ENCODE data around the gene LTF. TPM values are rescaled to one million over a fixed set of nuclear protein-coding genes. Genes with fewer than 3 reads are reported as not detected.

LTF gene
- total RNA-seq, 1 experiment from 2014 or later = not detected

DNA sequence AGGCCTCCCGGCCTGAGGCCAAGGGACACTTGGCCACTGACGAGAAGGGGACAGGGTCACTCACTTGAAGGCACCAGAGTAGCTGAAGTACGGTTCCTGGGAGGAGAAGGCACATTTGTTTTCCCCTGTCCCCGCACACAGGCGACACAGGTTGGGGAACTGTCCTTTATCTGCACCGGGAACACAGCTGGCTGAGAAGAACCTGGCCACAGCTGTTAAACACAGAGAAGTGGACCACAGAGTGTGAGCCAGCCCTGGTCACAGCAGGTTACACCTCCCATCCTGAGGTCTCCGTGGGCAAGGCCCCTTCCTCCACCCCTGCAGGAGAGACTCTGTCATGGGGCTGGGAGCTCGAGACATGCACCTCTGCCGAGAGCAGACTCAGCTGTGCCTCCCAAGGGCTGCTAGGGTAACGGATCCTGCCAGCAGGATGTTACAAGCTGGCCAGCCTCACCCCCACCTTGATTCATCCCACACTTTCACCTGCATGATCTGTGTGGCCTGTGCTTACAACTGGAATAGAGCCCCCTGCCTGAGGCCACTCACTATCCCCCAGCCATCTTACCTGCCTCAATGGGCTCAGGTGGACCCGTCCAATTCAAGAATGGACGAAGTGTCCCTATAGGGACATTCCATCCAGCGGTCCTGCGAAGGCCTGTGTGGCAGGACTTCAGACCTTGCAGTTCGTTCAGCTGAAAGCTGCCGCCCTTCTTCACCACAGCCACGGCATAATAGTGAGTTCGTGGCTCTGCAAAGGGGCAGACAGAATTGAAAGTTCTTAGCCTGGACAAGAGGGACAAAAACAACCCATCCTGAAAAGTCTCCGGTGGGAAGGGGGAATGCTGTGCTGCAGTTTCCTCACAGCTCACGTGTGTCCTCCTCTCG, 9.2 kb downstream of the LTF start (continued):
- no peak for TF ChIP-seq ZBTB33 (IDR thresholded peaks at IDR 0.05; ENCODE audit: extremely low read depth, insufficient replicate concordance, low read length)
- TF ChIP-seq CEBPB (IDR thresholded peaks at IDR 0.05; ENCODE audit: low read depth) = no peak
- TF ChIP-seq EGR1 (IDR thresholded peaks at IDR 0.05; ENCODE audit: low read depth) = no peak
- TF ChIP-seq EZH2 (IDR thresholded peaks at IDR 0.05) = no peak
- no peak for TF ChIP-seq JUND (IDR thresholded peaks at IDR 0.05)
- TF ChIP-seq EZH2phosphoT487 (IDR thresholded peaks at IDR 0.05; ENCODE audit: borderline replicate concordance) = no peak
- TF ChIP-seq FOSL1 (IDR thresholded peaks at IDR 0.05; ENCODE audit: low read depth) = no peak
- TF ChIP-seq SP1 (IDR thresholded peaks at IDR 0.05; ENCODE audit: low read depth) = no peak
- no peak for TF ChIP-seq SRF (IDR thresholded peaks at IDR 0.05; ENCODE audit: low read depth)
- no peak for TF ChIP-seq ELF1 (IDR thresholded peaks at IDR 0.05; ENCODE audit: borderline replicate concordance, low read depth)

GRCh38 chr3:46454606-46455005, 10.1 kb downstream of the LTF start:
- H3K27ac ChIP-seq (ENCODE audit: low read depth, low read length) = no peak overlapping the region
- H3K9ac ChIP-seq (ENCODE audit: low read length) = no peak overlapping the region
- H3K9me3 ChIP-seq (ENCODE audit: control insufficient read depth in 1 of 2, insufficient read depth in 1 of 2, low read depth in 1 of 2, low read length in 2 of 2) = no peaks in the 10 kb centered on the region
- RAD21 ChIA-PET (ENCODE audit: low non-redundant PET in 1 of 2, low total read pairs in 2 of 2, uncharacterized antibody in 2 of 2, unreplicated experiment in 2 of 2) = no interaction called here
- H3K9me2 ChIP-seq (ENCODE audit: insufficient read depth) = no peaks in the 10 kb centered on the region
- no peak overlapping the region for H2AFZ ChIP-seq (ENCODE audit: low read depth, low read length, poor library complexity, severe bottlenecking)
- CTCF ChIA-PET = interaction anchor here (1.5 kb wide), 1 partner anchor 34 kb away, joined by 4 read pairs; no protein-coding TSS in a partner anchor
- no peaks in the 10 kb centered on the region for H3K36me3 ChIP-seq (ENCODE audit: control insufficient read depth in 1 of 2, insufficient read depth in 2 of 2, low read length in 2 of 2)
- H3K4me1 ChIP-seq (ENCODE audit: control insufficient read depth in 1 of 2, insufficient read depth in 2 of 2, low read length in 2 of 2) = no peaks in the 10 kb centered on the region
- ATAC-seq (no peak), DNase-seq (ENCODE audit: low read depth, low spot score) (no peak)
- no peaks in the 10 kb centered on the region for H3K79me2 ChIP-seq (ENCODE audit: insufficient read depth, low read length)
- TF ChIP-seq ZFX (IDR thresholded peaks at IDR 0.05) (no peak), POLR2A (IDR thresholded peaks at IDR 0.05; ENCODE audit: borderline replicate concordance, extremely low read depth, insufficient read depth, insufficient read length) (no peak), ZBTB33 (IDR thresholded peaks at IDR 0.05; ENCODE audit: extremely low read depth, insufficient replicate concordance, low read length) (no peak), EZH2 (IDR thresholded peaks at IDR 0.05) (no peak), EZH2phosphoT487 (IDR thresholded peaks at IDR 0.05; ENCODE audit: borderline replicate concordance) (no peak), SRF (IDR thresholded peaks at IDR 0.05; ENCODE audit: low read depth) (no peak), TCF7L2 (IDR thresholded peaks at IDR 0.05; ENCODE audit: borderline replicate concordance, extremely low read depth, insufficient read depth, insufficient read length) (no peak), CEBPB (IDR thresholded peaks at IDR 0.05; ENCODE audit: low read depth) (no peak), YY1 (IDR thresholded peaks at IDR 0.05; ENCODE audit: extremely low read depth, insufficient replicate concordance, low read depth, low read length) (no peak), ZNF274 (IDR thresholded peaks at IDR 0.05; ENCODE audit: low read depth, low read length) (no peak)
- TF ChIP-seq, protein P1, sequence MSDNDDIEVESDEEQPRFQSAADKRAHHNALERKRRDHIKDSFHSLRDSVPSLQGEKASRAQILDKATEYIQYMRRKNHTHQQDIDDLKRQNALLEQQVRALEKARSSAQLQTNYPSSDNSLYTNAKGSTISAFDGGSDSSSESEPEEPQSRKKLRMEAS (IDR thresholded peaks at IDR 0.05) = no peak
- TF ChIP-seq, protein P2, sequence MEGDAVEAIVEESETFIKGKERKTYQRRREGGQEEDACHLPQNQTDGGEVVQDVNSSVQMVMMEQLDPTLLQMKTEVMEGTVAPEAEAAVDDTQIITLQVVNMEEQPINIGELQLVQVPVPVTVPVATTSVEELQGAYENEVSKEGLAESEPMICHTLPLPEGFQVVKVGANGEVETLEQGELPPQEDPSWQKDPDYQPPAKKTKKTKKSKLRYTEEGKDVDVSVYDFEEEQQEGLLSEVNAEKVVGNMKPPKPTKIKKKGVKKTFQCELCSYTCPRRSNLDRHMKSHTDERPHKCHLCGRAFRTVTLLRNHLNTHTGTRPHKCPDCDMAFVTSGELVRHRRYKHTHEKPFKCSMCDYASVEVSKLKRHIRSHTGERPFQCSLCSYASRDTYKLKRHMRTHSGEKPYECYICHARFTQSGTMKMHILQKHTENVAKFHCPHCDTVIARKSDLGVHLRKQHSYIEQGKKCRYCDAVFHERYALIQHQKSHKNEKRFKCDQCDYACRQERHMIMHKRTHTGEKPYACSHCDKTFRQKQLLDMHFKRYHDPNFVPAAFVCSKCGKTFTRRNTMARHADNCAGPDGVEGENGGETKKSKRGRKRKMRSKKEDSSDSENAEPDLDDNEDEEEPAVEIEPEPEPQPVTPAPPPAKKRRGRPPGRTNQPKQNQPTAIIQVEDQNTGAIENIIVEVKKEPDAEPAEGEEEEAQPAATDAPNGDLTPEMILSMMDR (IDR thresholded peaks at IDR 0.05 in 2 of 3, conservative IDR thresholded peaks at IDR 0.05 in 1 of 3; ENCODE audit: borderline replicate concordance in 1 of 3, insufficient read depth in 1 of 3, low read depth in 2 of 3, low read length in 2 of 3) = no peak
- H3K27me3 ChIP-seq (ENCODE audit: insufficient read depth, low read length) = 0 out of 2 replicates have a peak, but pooled peaks cover 13% of the 10 kb centered on the region
- no peaks in the 10 kb centered on the region for H4K20me1 ChIP-seq (ENCODE audit: insufficient read depth)
- H3K4me2 ChIP-seq (ENCODE audit: low read length) = no peak overlapping the region
- POLR2A ChIA-PET = no interaction called here
- intact Hi-C loops (cut with micrococcal nuclease) = no loop called here
- BruUV-seq (replicated peaks) = no TSS peak
- no peak overlapping the region for H3K4me3 ChIP-seq (replicated peaks in 1 of 2; ENCODE audit: low read depth in 1 of 2, low read length in 2 of 2)
